ENCODE measurements around the gene LRP5.

The LRP5 gene

DNA sequence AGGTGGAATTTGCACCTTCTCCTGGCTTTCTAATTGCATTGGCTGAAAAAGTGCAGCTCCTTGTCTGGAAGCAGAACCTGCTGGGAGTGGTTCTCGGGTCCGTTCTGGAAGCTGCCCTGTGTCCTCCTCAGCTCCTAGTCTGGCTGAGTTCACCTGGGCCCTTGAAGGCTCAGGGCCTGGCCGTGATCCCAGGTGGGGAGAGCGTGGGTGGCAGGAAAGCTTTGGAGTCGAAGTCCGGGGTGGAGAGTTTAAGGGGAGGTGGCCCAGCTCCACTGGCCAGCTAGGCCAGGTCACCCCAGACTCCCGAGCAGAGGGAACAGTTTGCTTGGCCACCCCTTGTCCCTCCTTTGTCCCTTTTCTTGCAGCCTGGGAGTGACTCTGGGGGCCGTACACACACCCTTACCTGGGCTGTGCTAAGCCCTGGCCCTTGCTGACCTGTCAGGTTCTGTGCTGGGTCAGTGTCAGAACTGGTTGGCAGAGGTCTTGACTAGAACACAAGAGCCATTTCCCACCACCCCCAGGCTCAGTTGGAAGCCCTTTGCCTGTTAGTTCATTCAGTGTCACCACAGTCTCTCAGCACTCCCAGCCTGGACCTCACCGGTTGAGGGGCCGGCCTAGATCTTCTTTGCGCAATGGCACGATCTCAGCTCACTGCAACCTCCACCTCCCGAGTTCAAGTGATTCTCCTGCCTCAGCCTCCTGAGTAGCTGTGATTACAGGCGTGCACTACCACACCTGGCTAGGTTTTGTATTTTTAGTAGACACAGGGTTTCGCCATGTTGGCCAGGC, 37.3 kb downstream of the LRP5 start:
- no peak for FAIRE-seq

- no peak for FAIRE-seq
These were observed 38.5 kb downstream of the LRP5 start for GRCh38 chr11:68350759-68351449.

GRCh38 chr11:68351450-68352275, 39.3 kb downstream of the LRP5 start:
- FAIRE-seq = no peak

- FAIRE-seq = no peak
These were observed 40.2 kb downstream of the LRP5 start for GRCh38 chr11:68352591-68352990.

DNA sequence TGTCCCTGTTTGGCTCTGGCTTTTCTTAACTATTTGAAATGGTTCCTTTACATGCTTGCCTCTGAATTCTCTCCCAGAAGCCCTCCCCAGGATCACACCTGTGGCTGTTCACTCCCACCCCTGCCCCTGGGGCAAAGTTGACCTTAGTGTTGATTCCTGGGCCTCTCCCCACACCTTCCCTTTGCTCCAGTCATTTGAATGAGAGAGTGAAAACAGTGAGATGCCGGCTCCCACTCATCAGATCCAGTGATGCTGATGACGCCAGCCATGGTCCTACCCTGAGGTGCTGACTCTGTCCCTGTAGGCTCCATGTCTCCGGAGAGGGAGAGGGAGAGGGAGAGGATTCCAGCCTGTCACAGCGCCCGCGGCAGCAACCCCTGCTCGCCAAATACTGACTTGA, 40.7 kb downstream of the LRP5 start:
- FAIRE-seq = no peak

- no peak for FAIRE-seq
These were observed 41.3 kb downstream of the LRP5 start for GRCh38 chr11:68353669-68354068.

DNA sequence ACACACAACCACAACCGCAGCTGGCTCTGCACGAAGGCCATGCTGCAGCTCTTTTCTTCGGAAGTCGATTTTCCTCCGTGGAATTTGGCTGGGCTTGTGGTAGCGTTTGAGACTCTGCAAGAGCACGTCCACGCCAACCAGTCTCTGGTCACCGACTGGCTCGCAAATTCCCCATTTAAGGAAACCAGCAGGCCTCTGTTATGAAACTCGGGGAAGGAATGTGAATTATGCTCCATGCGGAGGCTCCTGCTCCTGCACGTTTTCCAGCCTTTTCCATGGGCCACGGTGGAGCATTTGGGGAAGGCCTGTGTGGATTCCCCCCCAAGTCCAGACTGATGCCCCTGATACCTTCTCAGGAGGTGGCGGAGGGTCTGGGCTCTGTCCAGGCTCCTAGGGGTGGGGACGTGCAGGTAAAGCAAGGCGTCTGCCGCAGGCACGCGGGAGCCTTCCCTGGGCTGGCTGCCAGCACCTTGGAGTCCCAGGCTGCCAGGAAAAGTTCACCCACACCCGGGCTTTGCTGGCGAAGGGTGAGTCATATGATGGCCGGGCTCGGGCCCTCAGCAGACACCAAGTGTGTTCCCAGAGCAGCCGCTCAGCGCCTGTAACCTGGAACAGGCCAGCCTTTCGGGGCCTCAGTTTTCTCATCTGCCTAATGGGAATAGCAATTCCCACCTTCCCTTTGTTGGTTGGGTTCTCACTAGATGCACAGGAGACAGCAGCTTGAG, 41.9 kb downstream of the LRP5 start:
- FAIRE-seq = no peak

- no peak for FAIRE-seq
These were observed 43.1 kb downstream of the LRP5 start for GRCh38 chr11:68355471-68355870.

GRCh38 chr11:68357568-68357967, 45.2 kb downstream of the LRP5 start:
- FAIRE-seq = no peak

DNA sequence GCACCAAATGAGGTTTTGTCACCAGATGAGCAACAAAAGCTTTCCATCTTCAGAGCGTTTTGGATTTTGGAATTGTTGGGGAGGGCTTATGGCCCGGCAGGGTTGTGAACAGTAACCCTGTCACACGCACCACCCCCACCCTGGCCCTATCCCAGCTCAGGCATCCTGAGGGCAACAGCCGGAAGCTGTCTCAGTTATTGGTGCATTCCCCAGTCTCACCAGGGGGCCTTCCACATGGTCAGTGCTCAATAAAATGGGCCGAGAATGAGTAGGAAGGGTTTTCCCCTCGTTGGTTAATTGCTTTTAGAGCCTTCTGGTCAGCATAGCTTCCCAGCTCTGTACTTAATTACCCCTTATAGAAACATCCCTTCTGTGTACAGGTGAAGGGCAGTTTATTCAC, 46.0 kb downstream of the LRP5 start:
- FAIRE-seq = no peak

DNA sequence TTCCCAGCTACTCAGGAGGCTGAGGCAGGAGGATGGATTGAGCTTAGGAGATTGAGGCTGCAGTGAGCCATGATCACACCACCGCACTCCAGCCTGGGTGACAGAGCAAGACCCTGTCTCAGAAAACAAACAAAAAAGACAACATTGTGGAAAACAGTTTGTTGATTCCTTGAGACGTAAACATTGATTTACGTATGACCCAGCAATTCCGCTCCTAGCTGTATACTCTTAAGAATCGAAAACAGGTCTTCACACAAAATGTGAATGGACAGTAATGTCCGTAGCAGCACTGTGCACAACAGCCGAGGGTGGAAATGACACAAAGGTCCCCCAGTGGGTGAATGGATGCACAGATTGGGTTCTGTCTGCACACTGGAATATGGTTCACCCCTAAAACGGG, 49.3 kb downstream of the LRP5 start:
- FAIRE-seq = no peak

DNA sequence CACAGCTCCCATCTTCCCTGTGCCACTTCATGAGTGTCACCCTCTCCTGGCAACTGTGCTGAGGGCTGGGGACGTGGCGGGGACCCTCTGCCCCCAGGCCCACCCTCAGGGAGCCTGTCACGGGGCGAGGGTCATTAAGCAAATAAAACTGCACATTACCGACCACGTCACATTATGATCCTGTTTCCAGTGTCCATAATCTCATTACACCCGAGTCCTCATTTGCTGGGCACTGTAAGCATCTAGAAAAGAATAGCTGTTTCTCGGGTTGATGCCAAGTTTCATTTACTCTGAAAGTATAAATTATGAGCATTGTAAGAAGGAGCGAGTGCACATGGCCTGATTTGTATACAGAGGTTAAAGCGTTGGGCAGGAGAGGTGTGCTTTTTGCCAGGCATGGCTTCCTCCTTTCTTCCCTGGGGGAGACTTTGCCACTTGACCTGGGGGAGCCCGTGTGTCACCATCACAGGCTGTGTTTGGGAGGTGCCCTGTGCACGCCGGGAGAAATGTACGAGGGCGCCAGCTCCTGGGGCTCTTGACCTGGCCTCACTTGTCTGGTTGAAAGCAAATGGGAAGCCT, 50.5 kb downstream of the LRP5 start:
- FAIRE-seq = no peak

- FAIRE-seq = no peak
These were observed 51.4 kb downstream of the LRP5 start for GRCh38 chr11:68363776-68364175.

DNA sequence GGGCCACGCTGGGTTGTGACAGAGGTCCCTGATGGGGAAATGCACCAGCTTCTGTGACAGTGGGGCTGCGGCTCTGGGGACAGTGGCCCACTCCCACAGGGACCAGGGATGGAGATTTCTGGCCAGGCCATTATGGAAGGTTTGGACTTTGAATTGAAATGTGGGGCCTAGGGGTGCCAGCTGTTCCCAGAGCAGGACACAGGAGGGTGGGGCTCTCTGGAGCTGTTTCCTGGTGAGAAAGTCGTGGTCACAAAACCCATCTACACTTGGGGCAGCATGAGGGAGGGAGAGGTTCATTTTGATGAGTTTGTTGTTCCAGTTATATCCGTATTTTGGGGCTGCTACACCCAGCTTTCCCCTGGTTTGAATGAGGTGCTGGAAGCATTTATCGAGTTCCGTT, 52.2 kb downstream of the LRP5 start:
- no peak for FAIRE-seq

DNA sequence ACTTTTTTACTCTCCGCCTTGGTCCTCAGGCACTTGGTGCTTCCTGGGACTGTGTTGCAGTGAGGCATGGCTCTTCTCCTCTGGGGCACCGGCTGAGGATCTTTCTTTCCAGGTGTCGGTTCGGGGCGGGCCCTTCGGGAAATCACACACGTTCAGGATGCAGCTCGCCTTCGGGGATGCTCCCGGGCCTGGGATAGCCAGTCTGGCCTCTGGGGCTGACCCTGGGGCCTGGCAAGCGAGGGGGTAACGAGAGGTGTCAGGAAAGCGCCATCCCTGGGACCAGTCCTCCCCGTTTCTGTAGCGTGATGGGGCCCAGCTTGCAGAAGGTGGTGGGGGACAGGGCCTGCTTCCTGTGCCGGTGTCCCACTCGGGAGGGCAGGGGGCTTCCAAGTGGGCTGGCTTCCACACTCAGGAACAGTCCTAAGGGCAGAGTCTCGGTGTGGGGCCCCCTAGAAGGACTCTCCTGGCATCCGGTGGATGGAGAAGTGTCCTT, 53.6 kb downstream of the LRP5 start:
- FAIRE-seq = no peak

DNA sequence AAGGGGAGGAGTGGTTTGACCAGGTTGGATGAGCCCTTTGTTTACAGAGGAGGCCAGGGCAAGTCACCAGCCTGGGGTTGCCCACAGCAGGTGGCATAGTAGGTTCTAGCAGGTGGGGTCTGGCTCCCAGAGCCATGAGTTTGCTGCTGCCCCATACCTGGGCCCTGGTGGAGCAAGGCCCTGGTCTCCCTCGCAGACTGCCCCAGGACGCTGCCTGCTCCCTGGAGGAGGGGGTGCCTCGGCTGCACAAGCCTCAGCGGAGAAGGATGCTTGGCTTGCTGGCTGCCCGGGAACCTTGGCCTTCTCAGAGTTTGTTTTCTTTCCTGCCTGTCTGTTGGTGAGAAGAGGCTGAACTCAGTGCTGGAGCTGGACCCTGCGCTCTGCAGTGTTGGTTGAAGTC, 54.9 kb downstream of the LRP5 start:
- FAIRE-seq = no peak

- FAIRE-seq = no peak
These were observed 57.4 kb downstream of the LRP5 start for GRCh38 chr11:68369756-68370155.

GRCh38 chr11:68370211-68371111, 58.1 kb downstream of the LRP5 start:
- no peak for FAIRE-seq

DNA sequence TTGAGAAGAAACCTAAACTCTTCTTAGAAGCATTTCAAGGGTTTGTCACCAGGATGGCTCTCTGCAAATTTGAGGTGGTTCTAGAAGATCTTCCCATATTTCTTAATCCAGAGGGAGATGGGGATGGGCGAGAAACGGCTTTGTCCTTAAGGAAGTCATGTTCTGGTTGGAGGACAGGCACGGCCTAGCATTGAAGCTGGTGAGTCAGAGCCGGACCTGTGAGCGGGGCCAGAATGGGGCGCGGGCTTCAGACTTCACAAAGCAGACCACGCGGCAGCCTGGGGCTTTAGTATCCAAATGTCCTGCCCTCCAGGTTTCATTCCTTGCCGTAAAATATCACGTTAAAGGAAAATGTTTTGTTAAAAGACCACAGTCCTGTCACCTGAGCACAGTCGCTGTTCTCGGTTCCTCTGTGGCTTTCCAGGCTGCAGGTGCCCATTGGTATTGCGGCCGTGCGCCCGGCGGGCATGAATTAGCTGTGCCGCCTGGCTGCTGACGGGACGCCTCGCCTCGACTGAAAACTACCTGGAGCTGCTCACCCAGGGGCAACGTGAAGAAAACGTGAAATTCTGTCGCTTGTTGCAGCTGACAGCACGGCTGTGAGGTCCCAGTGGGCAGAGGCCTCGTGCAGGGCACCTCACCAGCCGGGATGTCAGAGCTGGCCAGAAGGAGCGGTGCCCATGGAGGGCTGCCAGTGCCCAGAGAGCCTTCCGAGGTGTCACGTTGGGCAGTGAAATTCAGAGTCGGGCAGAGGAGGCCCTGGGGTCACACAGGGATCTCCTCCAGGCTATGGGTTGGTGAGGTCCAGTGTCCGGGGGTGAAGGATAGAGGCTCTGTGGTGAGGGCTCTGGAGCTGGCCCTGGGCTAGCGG, 59.0 kb downstream of the LRP5 start:
- no peak for FAIRE-seq

DNA sequence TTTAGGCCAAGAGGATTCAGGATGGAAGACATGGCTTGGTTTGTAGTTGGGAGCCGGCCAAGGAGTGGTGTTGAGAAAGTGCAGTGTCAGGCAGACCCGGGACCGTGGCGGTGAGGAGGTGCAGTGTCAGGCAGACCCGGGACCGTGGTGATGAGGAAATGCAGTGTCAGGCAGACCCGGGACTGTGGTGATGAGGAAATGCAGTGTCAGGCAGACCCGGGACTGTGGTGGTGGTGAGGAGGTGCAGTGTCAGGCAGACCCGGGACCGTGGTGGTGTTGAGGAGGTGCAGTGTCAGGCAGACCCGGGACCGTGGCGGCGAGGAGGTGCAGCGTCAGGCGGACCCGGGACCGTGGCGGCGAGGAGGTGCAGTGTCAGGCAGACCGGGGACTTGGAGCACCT, 59.7 kb downstream of the LRP5 start:
- no peak for FAIRE-seq
